Measurements from ENCODE around the gene CD52.

The CD52 gene

DNA sequence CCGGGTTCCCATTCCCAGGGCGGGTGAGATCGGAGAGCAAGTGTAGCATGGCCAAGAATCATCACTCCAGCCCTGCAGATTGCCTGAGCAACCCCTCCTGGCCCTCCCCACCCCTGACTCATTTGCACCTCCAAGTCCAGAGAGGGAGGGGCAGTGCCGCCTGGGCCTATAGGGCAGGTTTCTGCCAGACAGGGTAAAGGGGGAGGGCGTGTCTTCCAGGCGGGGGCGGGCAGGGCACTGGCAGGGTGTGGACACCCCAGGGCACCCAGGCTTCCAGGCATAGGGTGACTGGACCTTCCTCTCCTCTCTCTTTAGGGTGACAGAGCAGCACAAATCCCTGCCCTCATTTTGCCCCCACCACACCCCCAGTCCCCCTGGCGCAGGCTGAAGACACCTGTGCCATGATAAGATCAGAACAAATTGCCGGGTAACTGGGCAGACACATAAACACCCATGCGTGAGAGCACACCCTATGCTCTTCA lies 39.4 kb downstream of the CD52 start:
- no peak for DNase-seq

DNA sequence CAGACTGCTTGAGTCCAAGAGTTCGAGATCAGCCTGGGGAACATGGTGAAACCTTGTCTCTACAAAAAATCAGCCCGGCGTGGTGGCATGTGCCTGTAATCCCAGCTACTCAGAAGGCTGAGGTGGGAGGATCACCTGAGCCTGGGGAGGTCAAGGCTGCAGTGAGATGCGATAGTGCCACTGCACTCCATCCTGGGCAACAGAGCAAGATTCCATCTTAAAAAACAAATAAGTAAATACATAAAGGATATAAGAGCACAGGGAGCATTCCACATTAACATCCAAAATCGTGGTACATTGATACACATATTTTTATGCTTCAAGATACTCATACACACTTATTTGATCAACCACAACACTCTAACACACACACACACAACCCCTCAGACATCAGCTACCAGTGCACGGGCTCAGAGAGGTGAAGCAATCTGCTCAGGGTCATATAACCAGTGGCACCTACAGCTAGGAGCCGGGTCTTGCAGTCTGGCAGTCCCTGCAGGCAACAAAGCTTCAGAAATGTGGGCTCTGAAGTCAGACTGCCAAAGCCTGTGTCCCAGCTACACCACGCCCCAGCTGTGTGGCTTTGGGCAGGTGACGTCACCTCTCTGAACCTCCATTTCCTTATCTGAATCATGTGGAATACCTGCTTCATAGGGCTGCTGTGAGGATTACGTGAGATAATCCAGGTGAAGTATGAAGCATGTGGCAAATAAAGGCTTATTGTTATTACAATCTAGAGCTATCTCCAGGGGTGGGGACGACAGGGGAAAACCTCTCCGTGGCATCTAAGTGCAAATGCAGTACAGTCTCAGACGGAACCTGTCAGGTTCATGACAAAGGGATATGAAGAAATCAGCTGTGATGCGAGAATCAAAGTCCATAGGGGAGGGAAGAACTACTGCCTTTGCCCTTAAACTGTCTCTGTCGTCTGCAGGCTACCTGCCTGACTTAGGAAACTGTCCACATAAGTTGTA lies 40.9 kb downstream of the CD52 start:
- DNase-seq = peak; percentile 62

GRCh38 chr1:26359981-26360806 lies 42.4 kb downstream of the CD52 start:
- DNase-seq = peak; percentile 23

- DNase-seq = no peak
Observed at GRCh38 chr1:26360807-26361604, 43.2 kb downstream of the CD52 start.

DNA sequence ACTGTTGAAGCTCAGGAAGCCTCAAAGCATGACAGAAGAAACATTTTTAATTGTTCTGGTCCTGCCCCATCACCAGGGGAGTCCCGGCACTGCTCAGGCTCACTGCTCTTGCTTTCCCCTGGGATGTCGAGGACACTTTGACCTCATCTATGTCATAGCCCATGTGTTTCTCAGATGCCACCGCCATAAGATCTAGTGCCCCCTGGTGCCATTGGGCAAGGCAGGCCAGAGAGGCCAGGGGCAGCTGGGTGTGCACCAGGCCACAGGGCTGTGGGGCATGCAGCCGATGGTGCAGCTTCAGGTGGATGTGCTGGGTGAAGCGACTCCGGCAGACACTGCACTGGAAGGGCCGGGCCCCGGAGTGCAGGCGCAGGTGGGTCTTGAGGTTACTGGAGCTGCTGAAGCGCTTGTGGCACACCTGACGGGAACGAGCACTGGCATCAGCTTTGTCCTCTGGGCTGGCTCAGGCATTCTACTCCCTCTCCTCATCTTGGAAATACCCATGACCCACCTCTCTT lies 43.9 kb downstream of the CD52 start:
- DNase-seq = no peak

- DNase-seq = no peak
Observed at GRCh38 chr1:26362331-26362730, 44.6 kb downstream of the CD52 start.

GRCh38 chr1:26363549-26364448 lies 46.0 kb downstream of the CD52 start:
- peak; percentile 91 for DNase-seq

GRCh38 chr1:26364956-26365355 lies 47.2 kb downstream of the CD52 start:
- DNase-seq = no peak

DNA sequence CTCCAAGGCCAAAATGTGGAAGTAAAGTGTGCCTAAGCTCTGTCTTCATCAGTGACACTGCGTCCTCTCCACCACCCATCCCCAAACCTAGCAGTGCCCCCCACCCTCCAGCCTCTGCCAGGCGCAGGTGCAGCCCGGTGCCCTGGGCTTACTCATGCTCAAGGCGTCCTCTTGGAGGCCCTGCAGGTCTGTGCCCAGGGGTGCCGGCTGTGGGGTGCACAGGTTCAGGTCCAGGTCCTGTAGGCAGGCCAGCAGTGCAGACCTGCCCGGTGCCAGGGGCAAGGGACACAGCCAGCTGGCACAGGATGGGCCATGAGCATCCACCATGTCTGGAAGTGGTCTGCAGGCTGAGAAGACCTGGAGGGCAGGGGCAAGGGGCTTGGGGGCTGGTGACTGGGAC lies 49.7 kb downstream of the CD52 start:
- no peak for DNase-seq

- no peak for DNase-seq
Observed at GRCh38 chr1:26368006-26368405, 50.2 kb downstream of the CD52 start.

- no peak for DNase-seq
Observed at GRCh38 chr1:26368486-26368885, 50.7 kb downstream of the CD52 start.
